Neural cell (in vitro differentiated cells): Measurements from ENCODE around the gene SOAT2. TPM values are rescaled to one million over a fixed set of nuclear protein-coding genes. Genes with fewer than 3 reads are reported as not detected.
A peak's percentile ranks its signal among the peaks of the same experiment; 100 is the strongest.

ENCODE experiments used
- H2AFZ ChIP-seq: fragments of 200-600, 300-800 bp; sonication (generic), shearing (Covaris generic); 2 replicates; pipeline ENCODE4 v1.6.0; 2014; ENCODE audit warnings: low read depth, mild to moderate bottlenecking, antibody characterized with exemption, low read length, moderate library complexity
- H3F3A ChIP-seq: fragments of 200-600 bp; shearing (Covaris generic); 2 replicates; pipeline ENCODE4 v1.6.1; 2016; ENCODE audit warnings: mild to moderate bottlenecking, moderate library complexity, mixed read lengths, antibody characterized with exemption, low read length; ENCODE audit not compliant: insufficient read depth, poor library complexity, severe bottlenecking
- H3K27ac ChIP-seq: fragments of 200-600, 300-800 bp; sonication (generic), shearing (Covaris generic); 2 replicates; pipeline ENCODE4 v1.5.1; 2014; ENCODE audit warnings: mild to moderate bottlenecking, low read length, moderate library complexity
- H3K27me3 ChIP-seq: fragments of 300-800, 200-600 bp; sonication (generic), shearing (Covaris generic); 2 replicates; pipeline ENCODE4 v1.6.0; 2014; ENCODE audit warnings: mild to moderate bottlenecking, low read depth, low read length, moderate library complexity; ENCODE audit not compliant: insufficient read depth
- H3K36me3 ChIP-seq: fragments of 300-800, 200-600 bp; sonication (generic), shearing (Covaris generic); 2 replicates; pipeline ENCODE4 v1.5.1; 2014; ENCODE audit warnings: mild to moderate bottlenecking, antibody characterized with exemption, low read length, moderate library complexity; ENCODE audit not compliant: insufficient read depth
- H3K4me2 ChIP-seq: fragments of 300-800, 200-600 bp; sonication (generic), shearing (Covaris generic); 2 replicates; pipeline ENCODE4 v1.6.0; 2014; ENCODE audit warnings: mild to moderate bottlenecking, low read length
- H3K4me3 ChIP-seq: fragments of 300-800, 200-600 bp; sonication (generic), shearing (Covaris generic); 2 replicates; pipeline ENCODE4 v1.5.1; 2014; ENCODE audit warnings: mild to moderate bottlenecking, low read length, moderate library complexity
- H3K79me2 ChIP-seq: fragments of 200-600 bp; shearing (Covaris generic); replicated peaks from 2 replicates; pipeline ENCODE4 v1.6.0; 2014; ENCODE audit warnings: mild to moderate bottlenecking, low read length, moderate library complexity; ENCODE audit not compliant: insufficient read depth
- H3K9ac ChIP-seq: fragments of 300-800, 200-600 bp; sonication (generic), shearing (Covaris generic); 2 replicates; pipeline ENCODE4 v1.6.1; 2016; ENCODE audit warnings: mild to moderate bottlenecking, low read length, mixed read lengths
- H3K9me2 ChIP-seq: fragments of 200-600 bp; shearing (Covaris generic); 2 replicates; pipeline ENCODE4 v1.6.1; 2016; ENCODE audit warnings: mild to moderate bottlenecking, low read length, mixed read lengths; ENCODE audit not compliant: insufficient read depth
- H3K9me3 ChIP-seq: fragments of 200-600, 300-800 bp; sonication (generic), shearing (Covaris generic); 2 replicates; pipeline ENCODE4 v1.6.1; 2016; ENCODE audit warnings: mild to moderate bottlenecking, mixed run types, low read length, moderate library complexity, mixed read lengths
- H4K20me1 ChIP-seq: fragments of 200-600 bp; shearing (Covaris generic); 2 replicates; pipeline ENCODE4 v1.6.1; 2016; ENCODE audit warnings: mild to moderate bottlenecking, mixed run types; ENCODE audit not compliant: insufficient read depth
- EP300 ChIP-seq: fragments of 450-650 bp; conservative IDR thresholded peaks from 2 replicates; pipeline ENCODE4 v1.6.1; 2014; ENCODE audit warnings: antibody characterized with exemption, mild to moderate bottlenecking, moderate library complexity; ENCODE audit not compliant: poor library complexity, severe bottlenecking
- EZH2 ChIP-seq: fragments of 200-600, 300-800 bp; shearing (Covaris generic), sonication (generic); IDR thresholded peaks from 2 replicates; pipeline ENCODE4 v1.6.1; 2014; ENCODE audit warnings: antibody characterized with exemption, low read length, borderline replicate concordance, mild to moderate bottlenecking; ENCODE audit not compliant: insufficient read depth, poor library complexity, severe bottlenecking
- MXI1 ChIP-seq: fragments of 450-650 bp; conservative IDR thresholded peaks from 2 replicates; pipeline ENCODE4 v1.6.1; 2014; ENCODE audit warnings: antibody characterized with exemption, mild to moderate bottlenecking; ENCODE audit not compliant: poor library complexity, severe bottlenecking
- POLR2AphosphoS5 ChIP-seq: IDR thresholded peaks from 2 replicates; pipeline ENCODE4 v1.6.1; 2012
- RAD21 ChIP-seq: fragments of 450-650 bp; conservative IDR thresholded peaks from 2 replicates; pipeline ENCODE4 v1.6.1; 2014; ENCODE audit warnings: antibody characterized with exemption, mild to moderate bottlenecking, moderate library complexity
- SMC3 ChIP-seq: fragments of 450-650 bp; conservative IDR thresholded peaks from 2 replicates; pipeline ENCODE4 v1.6.1; 2014; ENCODE audit warnings: antibody characterized with exemption, mild to moderate bottlenecking, moderate library complexity; ENCODE audit not compliant: poor library complexity
- TAF1 ChIP-seq: IDR thresholded peaks from 2 replicates; pipeline ENCODE4 v1.6.1; 2012; ENCODE audit warnings: low read depth
- polyA plus RNA-seq: library from polyadenylated mRNA; depleted of rRNA; stranded (reverse); fragments of >200 nt; gene quantifications from 2 replicates; pipeline ENCODE4 v1.2.3, GENCODE V29; 2014
- TF ChIP-seq, protein P1 (sequence below): IDR thresholded peaks from 2 replicates; pipeline ENCODE4 v1.6.1; 2012; ENCODE audit warnings: borderline replicate concordance
- TF ChIP-seq, protein P2 (sequence below): fragments of 450-650 bp; IDR thresholded peaks from 2 replicates; pipeline ENCODE4 v1.5.1; 2014; ENCODE audit warnings: antibody characterized with exemption, mild to moderate bottlenecking, moderate library complexity; ENCODE audit not compliant: poor library complexity, severe bottlenecking

Gene SOAT2
- polyA plus RNA-seq, 1 donor from 2014 or later: not detected

DNA sequence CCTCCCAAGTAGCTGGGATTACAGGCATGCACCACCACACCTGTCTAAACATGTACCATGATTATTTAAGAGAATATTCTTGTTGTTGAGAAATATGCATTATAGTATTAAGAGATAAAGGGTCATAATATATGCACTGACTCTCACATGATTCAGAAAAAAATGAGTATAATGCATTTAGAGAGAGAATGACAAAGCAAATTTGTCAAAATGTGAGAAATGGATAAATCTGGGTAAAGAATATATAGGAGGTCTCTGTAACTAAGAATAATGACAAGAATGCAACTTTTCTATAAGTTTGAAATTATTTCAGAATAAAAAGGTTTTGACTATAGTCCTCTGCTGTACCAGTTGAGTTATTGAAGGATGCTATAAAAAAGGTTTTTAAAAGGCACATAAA lies 49.1 kb downstream of the SOAT2 start:
- Histone ChIP-seq H3K9me3 (no peaks in the 10 kb centered on the region), H3K9ac (no peak overlapping the region), H3K79me2 (no peaks in the 10 kb centered on the region), H3K4me3 (no peak overlapping the region), H4K20me1 (no peaks in the 10 kb centered on the region), H3K27me3 (no peaks in the 10 kb centered on the region), H3K9me2 (no peaks in the 10 kb centered on the region), H3K4me2 (no peak overlapping the region), H3F3A (no peaks in the 10 kb centered on the region), H3K27ac (no peak overlapping the region), H3K36me3 (no peaks in the 10 kb centered on the region), H2AFZ (no peak overlapping the region)
- TF ChIP-seq TAF1 (no peak), SMC3 (no peak), POLR2AphosphoS5 (no peak), EZH2 (no peak), RAD21 (no peak), EP300 (no peak), MXI1 (no peak)
- TF ChIP-seq, protein P1, sequence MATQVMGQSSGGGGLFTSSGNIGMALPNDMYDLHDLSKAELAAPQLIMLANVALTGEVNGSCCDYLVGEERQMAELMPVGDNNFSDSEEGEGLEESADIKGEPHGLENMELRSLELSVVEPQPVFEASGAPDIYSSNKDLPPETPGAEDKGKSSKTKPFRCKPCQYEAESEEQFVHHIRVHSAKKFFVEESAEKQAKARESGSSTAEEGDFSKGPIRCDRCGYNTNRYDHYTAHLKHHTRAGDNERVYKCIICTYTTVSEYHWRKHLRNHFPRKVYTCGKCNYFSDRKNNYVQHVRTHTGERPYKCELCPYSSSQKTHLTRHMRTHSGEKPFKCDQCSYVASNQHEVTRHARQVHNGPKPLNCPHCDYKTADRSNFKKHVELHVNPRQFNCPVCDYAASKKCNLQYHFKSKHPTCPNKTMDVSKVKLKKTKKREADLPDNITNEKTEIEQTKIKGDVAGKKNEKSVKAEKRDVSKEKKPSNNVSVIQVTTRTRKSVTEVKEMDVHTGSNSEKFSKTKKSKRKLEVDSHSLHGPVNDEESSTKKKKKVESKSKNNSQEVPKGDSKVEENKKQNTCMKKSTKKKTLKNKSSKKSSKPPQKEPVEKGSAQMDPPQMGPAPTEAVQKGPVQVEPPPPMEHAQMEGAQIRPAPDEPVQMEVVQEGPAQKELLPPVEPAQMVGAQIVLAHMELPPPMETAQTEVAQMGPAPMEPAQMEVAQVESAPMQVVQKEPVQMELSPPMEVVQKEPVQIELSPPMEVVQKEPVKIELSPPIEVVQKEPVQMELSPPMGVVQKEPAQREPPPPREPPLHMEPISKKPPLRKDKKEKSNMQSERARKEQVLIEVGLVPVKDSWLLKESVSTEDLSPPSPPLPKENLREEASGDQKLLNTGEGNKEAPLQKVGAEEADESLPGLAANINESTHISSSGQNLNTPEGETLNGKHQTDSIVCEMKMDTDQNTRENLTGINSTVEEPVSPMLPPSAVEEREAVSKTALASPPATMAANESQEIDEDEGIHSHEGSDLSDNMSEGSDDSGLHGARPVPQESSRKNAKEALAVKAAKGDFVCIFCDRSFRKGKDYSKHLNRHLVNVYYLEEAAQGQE: no peak
- TF ChIP-seq, protein P2, sequence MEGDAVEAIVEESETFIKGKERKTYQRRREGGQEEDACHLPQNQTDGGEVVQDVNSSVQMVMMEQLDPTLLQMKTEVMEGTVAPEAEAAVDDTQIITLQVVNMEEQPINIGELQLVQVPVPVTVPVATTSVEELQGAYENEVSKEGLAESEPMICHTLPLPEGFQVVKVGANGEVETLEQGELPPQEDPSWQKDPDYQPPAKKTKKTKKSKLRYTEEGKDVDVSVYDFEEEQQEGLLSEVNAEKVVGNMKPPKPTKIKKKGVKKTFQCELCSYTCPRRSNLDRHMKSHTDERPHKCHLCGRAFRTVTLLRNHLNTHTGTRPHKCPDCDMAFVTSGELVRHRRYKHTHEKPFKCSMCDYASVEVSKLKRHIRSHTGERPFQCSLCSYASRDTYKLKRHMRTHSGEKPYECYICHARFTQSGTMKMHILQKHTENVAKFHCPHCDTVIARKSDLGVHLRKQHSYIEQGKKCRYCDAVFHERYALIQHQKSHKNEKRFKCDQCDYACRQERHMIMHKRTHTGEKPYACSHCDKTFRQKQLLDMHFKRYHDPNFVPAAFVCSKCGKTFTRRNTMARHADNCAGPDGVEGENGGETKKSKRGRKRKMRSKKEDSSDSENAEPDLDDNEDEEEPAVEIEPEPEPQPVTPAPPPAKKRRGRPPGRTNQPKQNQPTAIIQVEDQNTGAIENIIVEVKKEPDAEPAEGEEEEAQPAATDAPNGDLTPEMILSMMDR: no peak

DNA sequence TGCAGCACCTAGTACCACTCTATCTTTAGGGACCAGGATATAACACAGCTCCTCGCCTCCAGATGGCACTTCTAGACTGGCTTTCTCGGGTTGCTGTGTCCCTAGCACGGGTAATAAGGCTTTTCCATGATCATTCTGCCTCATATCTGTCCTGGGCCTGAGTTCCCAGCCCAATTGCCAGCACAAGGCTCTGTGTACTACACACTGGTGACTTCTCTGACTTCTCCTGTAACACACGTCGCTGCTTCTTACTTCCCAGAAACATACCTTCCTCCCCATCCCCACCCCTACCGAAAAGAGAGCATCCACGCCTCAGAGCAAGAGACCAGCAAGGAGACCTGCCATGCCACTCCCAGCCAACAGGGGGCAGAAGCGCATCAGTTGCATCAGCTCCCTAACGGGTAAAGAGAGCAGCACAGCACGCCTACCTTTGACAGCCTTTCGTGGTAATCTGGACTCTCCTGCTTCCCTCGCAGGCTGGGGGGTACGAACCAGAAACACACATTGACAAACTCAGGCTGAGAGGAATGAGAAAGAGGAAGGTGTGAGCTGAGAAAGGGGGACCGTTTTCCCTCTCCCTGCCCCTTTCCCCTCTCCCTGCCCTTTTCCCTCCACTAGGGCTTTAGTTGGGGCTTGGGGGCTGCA lies 56.0 kb downstream of the SOAT2 start:
- TF ChIP-seq, protein P1: no peak
- no peak for TF ChIP-seq TAF1
- peak; percentile 75 for TF ChIP-seq RAD21
- no peak for TF ChIP-seq MXI1
- TF ChIP-seq EZH2: no peak
- no peak for TF ChIP-seq POLR2AphosphoS5
- peak; percentile 71 for TF ChIP-seq SMC3
- no peak for TF ChIP-seq EP300
- TF ChIP-seq, protein P2: peak; percentile 79
- no peak overlapping the region for H3K4me3 ChIP-seq
- H3K27ac ChIP-seq: no peak overlapping the region
- H3F3A ChIP-seq: no peaks in the 10 kb centered on the region
- no peaks in the 10 kb centered on the region for H3K27me3 ChIP-seq
- no peaks in the 10 kb centered on the region for H3K9me2 ChIP-seq
- H2AFZ ChIP-seq: no peak overlapping the region
- no peaks in the 10 kb centered on the region for H3K9me3 ChIP-seq
- H3K9ac ChIP-seq: no peak overlapping the region
- no peaks in the 10 kb centered on the region for H3K79me2 ChIP-seq
- H3K36me3 ChIP-seq: no peaks in the 10 kb centered on the region
- no peaks in the 10 kb centered on the region for H4K20me1 ChIP-seq
- H3K4me2 ChIP-seq: no peak overlapping the region
